ENCODE data around the gene PACS2. TPM values are rescaled to one million over a fixed set of nuclear protein-coding genes. Genes with fewer than 3 reads are reported as not detected.

The PACS2 gene
- total RNA-seq, 3 donors from 2014 or later (not counting 1 experiment from before 2014, with no cell fraction given), result 58.4 to 76.5 (median 69.2) TPM

- no peaks in the 10 kb centered on the region for H3K27me3 Mint-ChIP-seq (ENCODE audit: low read depth in 2 of 2)
- peaks cover 18% of the 10 kb centered on the region for H3K4me1 ChIP-seq (ENCODE audit: control insufficient read depth, insufficient read depth, low read length)
- peaks cover 40 to 45% of the 10 kb centered on the region in 2 donors for H3K4me1 Mint-ChIP-seq
- TF ChIP-seq CTCF (IDR thresholded peaks at IDR 0.05), result no peak
- H3K27ac Mint-ChIP-seq, result no peak overlapping the region
- no peak for DNase-seq
- no peaks in the 10 kb centered on the region for H3K27me3 ChIP-seq (ENCODE audit: control insufficient read depth, insufficient read depth, low read length)
- intact Hi-C loops (cut with micrococcal nuclease), result no loop called here
- no peak for ATAC-seq
- WGBS (ENCODE audit: insufficient coverage), result 90% methylated on average over 10 of the region's 10 CpGs
- H3K9me3 Mint-ChIP-seq, result no peaks in the 10 kb centered on the region
- H3K27ac ChIP-seq (ENCODE audit: low read length), result no peak overlapping the region
- H3K4me3 ChIP-seq (ENCODE audit: low read length), result no peak overlapping the region
- H3K36me3 Mint-ChIP-seq, result peaks cover 11% of the 10 kb centered on the region
- H3K9me3 ChIP-seq (ENCODE audit: control insufficient read depth, insufficient read depth, low read length), result no peaks in the 10 kb centered on the region
- H3K4me3 Mint-ChIP-seq, result no peak overlapping the region
- peaks cover 5% of the 10 kb centered on the region for H3K36me3 ChIP-seq (ENCODE audit: control insufficient read depth, insufficient read depth, low read length)
Observed at GRCh38 chr14:105283028-105283427, 31.5 kb upstream of the PACS2 start.

GRCh38 chr14:105283899-105284298 lies 30.6 kb upstream of the PACS2 start:
- Mint-ChIP-seq H3K9me3 (no peaks in the 10 kb centered on the region), H3K36me3 (peaks cover 11% of the 10 kb centered on the region), H3K4me3 (peak overlapping the region; percentile 13), H3K27ac (peak overlapping the region; percentile 58 to 59), H3K27me3 (ENCODE audit: low read depth in 2 of 2) (no peaks in the 10 kb centered on the region), H3K4me1 (peaks cover 40 to 48% of the 10 kb centered on the region in 2 donors)
- 19% methylated on average over 15 of the region's 15 CpGs for WGBS (ENCODE audit: insufficient coverage)
- peak; percentile 31 to 68 (median 40) for ATAC-seq
- TF ChIP-seq CTCF (IDR thresholded peaks at IDR 0.05), result no peak
- peak in 1 of 2 donors; percentile 23 for DNase-seq
- Histone ChIP-seq H3K27me3 (ENCODE audit: control insufficient read depth, insufficient read depth, low read length) (no peaks in the 10 kb centered on the region), H3K27ac (ENCODE audit: low read length) (no peak overlapping the region), H3K4me3 (ENCODE audit: low read length) (no peak overlapping the region), H3K9me3 (ENCODE audit: control insufficient read depth, insufficient read depth, low read length) (no peaks in the 10 kb centered on the region), H3K4me1 (ENCODE audit: control insufficient read depth, insufficient read depth, low read length) (peaks cover 18% of the 10 kb centered on the region), H3K36me3 (ENCODE audit: control insufficient read depth, insufficient read depth, low read length) (peaks cover 5% of the 10 kb centered on the region)
- intact Hi-C loops (cut with micrococcal nuclease), result no loop called here

GRCh38 chr14:105285174-105285573 lies 29.4 kb upstream of the PACS2 start:
- no peak for TF ChIP-seq CTCF (IDR thresholded peaks at IDR 0.05)
- peaks cover 11% of the 10 kb centered on the region for H3K36me3 Mint-ChIP-seq
- intact Hi-C loops (cut with micrococcal nuclease), result no loop called here
- no peaks in the 10 kb centered on the region for H3K27me3 Mint-ChIP-seq (ENCODE audit: low read depth in 2 of 2)
- Histone ChIP-seq H3K27me3 (ENCODE audit: control insufficient read depth, insufficient read depth, low read length) (no peaks in the 10 kb centered on the region), H3K27ac (ENCODE audit: low read length) (no peak overlapping the region), H3K36me3 (ENCODE audit: control insufficient read depth, insufficient read depth, low read length) (peaks cover 5% of the 10 kb centered on the region), H3K4me3 (ENCODE audit: low read length) (no peak overlapping the region), H3K9me3 (ENCODE audit: control insufficient read depth, insufficient read depth, low read length) (no peaks in the 10 kb centered on the region), H3K4me1 (ENCODE audit: control insufficient read depth, insufficient read depth, low read length) (peaks cover 24% of the 10 kb centered on the region)
- H3K4me3 Mint-ChIP-seq, result no peak overlapping the region
- H3K4me1 Mint-ChIP-seq, result peaks cover 40 to 53% of the 10 kb centered on the region in 2 donors
- ATAC-seq (no peak), DNase-seq (no peak)
- peak overlapping the region in 1 of 2 donors; percentile 22 for H3K27ac Mint-ChIP-seq
- H3K9me3 Mint-ChIP-seq, result no peaks in the 10 kb centered on the region
- 95% methylated on average over 8 of the region's 8 CpGs for WGBS (ENCODE audit: insufficient coverage)

- no peak for TF ChIP-seq CTCF (IDR thresholded peaks at IDR 0.05)
- peaks cover 3% of the 10 kb centered on the region for H3K36me3 ChIP-seq (ENCODE audit: control insufficient read depth, insufficient read depth, low read length)
- 97% methylated on average over 9 of the region's 9 CpGs for WGBS (ENCODE audit: insufficient coverage)
- ATAC-seq (no peak), DNase-seq (no peak)
- intact Hi-C loops (cut with micrococcal nuclease), result no loop called here
- no peaks in the 10 kb centered on the region for H3K27me3 ChIP-seq (ENCODE audit: control insufficient read depth, insufficient read depth, low read length)
- Mint-ChIP-seq H3K4me1 (peaks cover 50 to 63% of the 10 kb centered on the region in 2 donors), H3K4me3 (no peak overlapping the region), H3K36me3 (peaks cover 11% of the 10 kb centered on the region), H3K27ac (no peak overlapping the region), H3K27me3 (ENCODE audit: low read depth in 2 of 2) (no peaks in the 10 kb centered on the region), H3K9me3 (no peaks in the 10 kb centered on the region)
- H3K27ac ChIP-seq (ENCODE audit: low read length), result no peak overlapping the region
- H3K9me3 ChIP-seq (ENCODE audit: control insufficient read depth, insufficient read depth, low read length), result no peaks in the 10 kb centered on the region
- H3K4me3 ChIP-seq (ENCODE audit: low read length), result no peak overlapping the region
- H3K4me1 ChIP-seq (ENCODE audit: control insufficient read depth, insufficient read depth, low read length), result peaks cover 36% of the 10 kb centered on the region
Observed at GRCh38 chr14:105286759-105287144, 27.8 kb upstream of the PACS2 start.
